B cell (primary cell): ENCODE measurements around the gene CAND2. TPM values are rescaled to one million over a fixed set of nuclear protein-coding genes. Genes with fewer than 3 reads are reported as not detected.
A peak's percentile ranks its signal among the peaks of the same experiment; 100 is the strongest.

Experiments used
- ATAC-seq: fragments of 200-7000 bp; cut with Tn5 transposase; one replicate; pipeline ENCODE4 v1.10.0; 2021; ENCODE audit warnings: low read depth, mild to moderate bottlenecking, moderate number of reproducible peaks, moderate library complexity
- CTCF ChIA-PET: fragments of 350-600 bp; sonication (Branson Sonifier 250); formaldehyde crosslinking; loops from one replicate; lab custom pipeline; 2021; ENCODE audit warnings: antibody characterized with exemption, inconsistent platforms; lab: Charles Lee
- POLR2A ChIA-PET: fragments of 350-600 bp; sonication (Branson Sonifier 250); formaldehyde crosslinking; loops from one replicate; lab custom pipeline; 2021; ENCODE audit warnings: antibody characterized with exemption; lab: Charles Lee
- DNase-seq: peaks from one replicate; pipeline ENCODE4 v3.0.0; 2013
- H2AFZ ChIP-seq: 2 replicates; pipeline ENCODE4 v1.6.1; 2012; ENCODE audit warnings: mild to moderate bottlenecking, low read depth, low read length; ENCODE audit not compliant: insufficient read depth, poor library complexity, severe bottlenecking
- H3K27ac ChIP-seq, 2 donors: 1 replicate in 1 of 2; 2 replicates in 1 of 2; pipeline ENCODE4 v1.5.1; 2012 to 2013; ENCODE audit warnings: low read length in 2 of 2, mild to moderate bottlenecking in 2 of 2, moderate library complexity in 1 of 2
- H3K27me3 ChIP-seq, 4 experiments: fragments of 200-600 bp in 1 of 4; sonication (generic) in 1 of 4; replicated peaks in 1 of 4; 1 replicate in 2 of 4; 2 replicates in 2 of 4; pipeline versions ENCODE4 v1.6.1 to v1.7.0; 2013 to 2016; ENCODE audit warnings: low read length in 3 of 4, mild to moderate bottlenecking in 2 of 4, mixed read lengths in 1 of 4, moderate library complexity in 1 of 4; ENCODE audit not compliant: insufficient read depth in 4 of 4, control insufficient read depth in 3 of 4; ENCODE audit errors: control extremely low read depth in 1 of 4
- H3K36me3 ChIP-seq, 2 experiments: replicated peaks in 1 of 2; 1 replicate in 1 of 2; 2 replicates in 1 of 2; pipeline versions ENCODE4 v1.6.1 to v1.7.1; 2013; ENCODE audit warnings: low read length in 1 of 2; ENCODE audit not compliant: insufficient read depth in 2 of 2, control insufficient read depth in 1 of 2; ENCODE audit errors: control extremely low read depth in 1 of 2, extremely low read depth in 1 of 2
- H3K4me1 ChIP-seq, 2 donors: fragments of 200-600 bp in 1 of 2; sonication (generic) in 1 of 2; 1 replicate in 1 of 2; 2 replicates in 1 of 2; pipeline versions ENCODE4 v1.5.1 to v1.6.1; 2013 to 2017; ENCODE audit warnings: low read length in 2 of 2; ENCODE audit not compliant: control insufficient read depth in 2 of 2, insufficient read depth in 2 of 2
- H3K4me2 ChIP-seq: replicated peaks from 2 replicates; pipeline ENCODE3; 2012; ENCODE audit warnings: mild to moderate bottlenecking, low read depth, low read length; ENCODE audit not compliant: poor library complexity, severe bottlenecking
- H3K4me3 ChIP-seq, 5 experiments: fragments of 200-600 bp in 1 of 5; sonication (generic) in 1 of 5; 1 replicate in 3 of 5; 2 replicates in 2 of 5; pipeline versions ENCODE4 v1.5.1 to v1.7.0; 2011 to 2016; ENCODE audit warnings: low read length in 4 of 5, mild to moderate bottlenecking in 4 of 5, low read depth in 2 of 5, control low read depth in 1 of 5, moderate library complexity in 1 of 5; ENCODE audit not compliant: insufficient read depth in 1 of 5; ENCODE audit errors: control extremely low read depth in 1 of 5, extremely low read depth in 1 of 5
- H3K79me2 ChIP-seq: fragments of 200-600 bp; sonication (generic); one replicate; pipeline ENCODE4 v1.6.0; 2016; ENCODE audit warnings: low read length; ENCODE audit not compliant: control insufficient read depth, insufficient read depth
- H3K9ac ChIP-seq: fragments of 200-600 bp; sonication (generic); 2 replicates; pipeline ENCODE4 v1.6.1; 2017; ENCODE audit warnings: mild to moderate bottlenecking, low read length, moderate library complexity
- H3K9me3 ChIP-seq, 3 donors: one replicate each; pipeline versions ENCODE4 v1.6.1 to v1.7.1; 2013; ENCODE audit warnings: low read length in 2 of 3; ENCODE audit not compliant: control insufficient read depth in 2 of 3, insufficient read depth in 1 of 3; ENCODE audit errors: control extremely low read depth in 1 of 3
- H4K20me1 ChIP-seq: 2 replicates; pipeline ENCODE4 v1.6.0; 2012; ENCODE audit warnings: mild to moderate bottlenecking, low read length; ENCODE audit not compliant: insufficient read depth, control insufficient read depth, poor library complexity, severe bottlenecking
- H3K27ac Mint-ChIP-seq: one replicate; pipeline ENCODE4 v1.8.0; 2021; ENCODE audit warnings: mixed read lengths
- H3K27me3 Mint-ChIP-seq: one replicate; pipeline ENCODE4 v1.8.0; 2021; ENCODE audit warnings: mixed read lengths
- H3K4me1 Mint-ChIP-seq: one replicate; pipeline ENCODE4 v1.8.0; 2021; ENCODE audit warnings: mixed read lengths
- H3K4me3 Mint-ChIP-seq: one replicate; pipeline ENCODE4 v1.8.0; 2021; ENCODE audit warnings: mixed read lengths
- H3K9me3 Mint-ChIP-seq: one replicate; pipeline ENCODE4 v1.8.0; 2022; ENCODE audit warnings: mixed read lengths; ENCODE audit not compliant: insufficient read depth
- EZH2 ChIP-seq: IDR thresholded peaks from 2 replicates; pipeline ENCODE4 v1.6.1; 2012; ENCODE audit warnings: borderline replicate concordance, low read depth, mild to moderate bottlenecking, moderate library complexity, low read length; ENCODE audit not compliant: insufficient read depth, poor library complexity, severe bottlenecking
- WGBS: methylation state at CpG from one replicate; pipeline ENCODE4 v1.1.5; 2013; ENCODE audit warnings: missing lambda C conversion rate; ENCODE audit not compliant: insufficient coverage; 5-methylcytosine and 5-hydroxymethylcytosine counted together
- intact Hi-C: fragments of 100-400 bp; cut with micrococcal nuclease; formaldehyde crosslinking; loops from one replicate; pipeline ENCODE4 v1.10.0; 2022
- polyA plus RNA-seq: library from polyadenylated mRNA; depleted of rRNA; stranded (reverse); fragments of >200 nt; gene quantifications from 2 replicates; pipeline ENCODE4 v1.2.3, GENCODE V29; 2012
- total RNA-seq, 2 donors: library from RNA; stranded (reverse); fragments of 120-200 nt in 1 of 2; gene quantifications; 1 replicate in 1 of 2; 2 replicates in 1 of 2; pipeline versions ENCODE4 v1.2.3 to v1.2.4, GENCODE V29; 2013 to 2022
- TF ChIP-seq, protein P1 (sequence below): fragments of 200-600 bp; IDR thresholded peaks from one replicate; pipeline ENCODE4 v1.8.0; 2022; ENCODE audit warnings: antibody characterized with exemption, mild to moderate bottlenecking

CAND2 gene
- total and polyA plus RNA-seq, 2 donors (not counting 1 experiment from before 2014, with no cell fraction given), result 0.34 to 1.9 TPM

DNA sequence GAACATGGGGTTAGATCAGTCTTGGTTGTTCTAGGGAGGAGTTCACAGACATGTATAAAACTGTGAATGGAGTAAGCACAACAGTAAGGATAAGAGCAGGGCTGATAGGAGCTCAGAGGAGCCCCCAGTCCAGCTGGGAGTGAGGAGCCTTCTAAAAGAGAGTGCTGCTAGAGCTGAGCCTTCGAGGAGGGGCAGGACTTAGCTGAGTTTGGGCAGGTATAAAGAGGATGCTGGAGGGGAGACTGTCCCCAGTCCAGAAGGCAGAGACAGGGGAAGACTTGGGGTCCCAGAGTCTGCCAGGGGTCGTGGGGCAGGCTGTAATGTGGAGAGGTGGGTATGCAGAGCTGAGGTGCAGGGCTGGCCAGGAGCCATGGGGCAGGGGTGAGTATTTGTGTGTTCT is 12.1 kb downstream of the CAND2 start:
- Histone ChIP-seq H3K79me2 (no peaks in the 10 kb centered on the region), H3K9ac (no peak overlapping the region), H4K20me1 (no peaks in the 10 kb centered on the region), H3K4me1 (peaks cover 7 to 14% of the 10 kb centered on the region in 2 donors), H2AFZ (no peak overlapping the region), H3K36me3 (no peaks in the 10 kb centered on the region), H3K27ac (no peak overlapping the region), H3K9me3 (no peaks in the 10 kb centered on the region), H3K4me2 (no peak overlapping the region), H3K4me3 (no peak overlapping the region), H3K27me3 (no peaks in the 10 kb centered on the region)
- ATAC-seq (no peak), DNase-seq (no peak)
- no peak overlapping the region for H3K27ac Mint-ChIP-seq
- POLR2A ChIA-PET, result no interaction called here
- H3K9me3 Mint-ChIP-seq, result no peaks in the 10 kb centered on the region
- peak overlapping the region; percentile 81 for H3K4me3 Mint-ChIP-seq
- peaks cover 3% of the 10 kb centered on the region for H3K27me3 Mint-ChIP-seq
- TF ChIP-seq, protein P1, sequence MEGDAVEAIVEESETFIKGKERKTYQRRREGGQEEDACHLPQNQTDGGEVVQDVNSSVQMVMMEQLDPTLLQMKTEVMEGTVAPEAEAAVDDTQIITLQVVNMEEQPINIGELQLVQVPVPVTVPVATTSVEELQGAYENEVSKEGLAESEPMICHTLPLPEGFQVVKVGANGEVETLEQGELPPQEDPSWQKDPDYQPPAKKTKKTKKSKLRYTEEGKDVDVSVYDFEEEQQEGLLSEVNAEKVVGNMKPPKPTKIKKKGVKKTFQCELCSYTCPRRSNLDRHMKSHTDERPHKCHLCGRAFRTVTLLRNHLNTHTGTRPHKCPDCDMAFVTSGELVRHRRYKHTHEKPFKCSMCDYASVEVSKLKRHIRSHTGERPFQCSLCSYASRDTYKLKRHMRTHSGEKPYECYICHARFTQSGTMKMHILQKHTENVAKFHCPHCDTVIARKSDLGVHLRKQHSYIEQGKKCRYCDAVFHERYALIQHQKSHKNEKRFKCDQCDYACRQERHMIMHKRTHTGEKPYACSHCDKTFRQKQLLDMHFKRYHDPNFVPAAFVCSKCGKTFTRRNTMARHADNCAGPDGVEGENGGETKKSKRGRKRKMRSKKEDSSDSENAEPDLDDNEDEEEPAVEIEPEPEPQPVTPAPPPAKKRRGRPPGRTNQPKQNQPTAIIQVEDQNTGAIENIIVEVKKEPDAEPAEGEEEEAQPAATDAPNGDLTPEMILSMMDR, result no peak
- no peak for TF ChIP-seq EZH2
- H3K4me1 Mint-ChIP-seq, result peaks cover 8% of the 10 kb centered on the region
- CTCF ChIA-PET, result interaction anchor here (2.1 kb wide), 1 partner anchor 11 kb away, joined by 24 read pairs; the partner anchor contains the start of gene CAND2
- intact Hi-C loops, result no loop called here
- 77% methylated on average over 2 of the region's 2 CpGs for WGBS

DNA sequence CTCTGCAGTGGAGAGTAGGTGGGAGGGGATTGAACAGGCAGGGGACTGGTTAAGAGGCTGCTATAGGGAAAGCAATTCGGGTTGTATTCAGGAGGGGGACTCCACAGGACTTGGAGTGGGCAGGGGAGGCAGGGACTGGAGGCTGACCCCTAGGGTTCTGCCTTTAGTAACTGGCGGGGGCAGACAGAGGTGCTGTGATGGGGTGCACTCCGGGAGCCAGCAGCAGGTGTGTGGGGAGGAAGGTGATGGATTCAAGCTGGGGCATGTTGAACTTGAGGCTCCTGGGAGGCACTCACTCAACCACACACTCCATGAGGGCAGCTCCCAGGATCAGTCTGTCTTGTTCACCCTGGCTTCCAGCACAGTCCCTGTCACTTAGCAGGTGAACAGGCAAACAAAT is 12.5 kb downstream of the CAND2 start:
- H3K9me3 ChIP-seq, result no peaks in the 10 kb centered on the region
- no peaks in the 10 kb centered on the region for H4K20me1 ChIP-seq
- no peaks in the 10 kb centered on the region for H3K27me3 ChIP-seq
- ChIA-PET CTCF (interaction anchor here (1.6 to 2.6 kb wide), 3 partner anchors 12 to 102 kb away, joined by 3 to 24 read pairs (median 17); partner anchors contain the start of gene CAND2), POLR2A (no interaction called here)
- no peak overlapping the region for H3K27ac ChIP-seq
- Mint-ChIP-seq H3K27ac (no peak overlapping the region), H3K4me3 (peak overlapping the region; percentile 81), H3K27me3 (peaks cover 3% of the 10 kb centered on the region), H3K9me3 (no peaks in the 10 kb centered on the region), H3K4me1 (peaks cover 8% of the 10 kb centered on the region)
- 100% methylated on average over 1 of the region's 3 CpGs for WGBS
- no peak for TF ChIP-seq EZH2
- TF ChIP-seq, protein P1, result no peak
- H2AFZ ChIP-seq, result no peak overlapping the region
- H3K4me2 ChIP-seq, result no peak overlapping the region
- H3K79me2 ChIP-seq, result no peaks in the 10 kb centered on the region
- no peak overlapping the region for H3K4me3 ChIP-seq
- H3K36me3 ChIP-seq, result no peaks in the 10 kb centered on the region
- ATAC-seq (no peak), DNase-seq (no peak)
- intact Hi-C loops, result no loop called here
- H3K4me1 ChIP-seq, result peaks cover 7 to 14% of the 10 kb centered on the region in 2 donors
- H3K9ac ChIP-seq, result no peak overlapping the region
